B cell (primary cell): ENCODE results near the gene ARHGAP45. TPM values are rescaled to one million over a fixed set of nuclear protein-coding genes. Genes with fewer than 3 reads are reported as not detected.

Experiments
- ATAC-seq: fragments of 200-7000 bp; cut with Tn5 transposase; one replicate; pipeline ENCODE4 v1.10.0; 2021; ENCODE audit warnings: low read depth, mild to moderate bottlenecking, moderate number of reproducible peaks, moderate library complexity
- CTCF ChIA-PET: fragments of 350-600 bp; sonication (Branson Sonifier 250); formaldehyde crosslinking; loops from one replicate; lab custom pipeline; 2021; ENCODE audit warnings: antibody characterized with exemption, inconsistent platforms; lab: Charles Lee
- POLR2A ChIA-PET: fragments of 350-600 bp; sonication (Branson Sonifier 250); formaldehyde crosslinking; loops from one replicate; lab custom pipeline; 2021; ENCODE audit warnings: antibody characterized with exemption; lab: Charles Lee
- DNase-seq: peaks from one replicate; pipeline ENCODE4 v3.0.0; 2013
- H2AFZ ChIP-seq: 2 replicates; pipeline ENCODE4 v1.6.1; 2012; ENCODE audit warnings: mild to moderate bottlenecking, low read depth, low read length; ENCODE audit not compliant: insufficient read depth, poor library complexity, severe bottlenecking
- H3K27ac ChIP-seq, 2 donors: 1 replicate in 1 of 2; 2 replicates in 1 of 2; pipeline ENCODE4 v1.5.1; 2012 to 2013; ENCODE audit warnings: low read length in 2 of 2, mild to moderate bottlenecking in 2 of 2, moderate library complexity in 1 of 2
- H3K27me3 ChIP-seq, 4 experiments: fragments of 200-600 bp in 1 of 4; sonication (generic) in 1 of 4; replicated peaks in 1 of 4; 1 replicate in 2 of 4; 2 replicates in 2 of 4; pipeline versions ENCODE4 v1.6.1 to v1.7.0; 2013 to 2016; ENCODE audit warnings: low read length in 3 of 4, mild to moderate bottlenecking in 2 of 4, mixed read lengths in 1 of 4, moderate library complexity in 1 of 4; ENCODE audit not compliant: insufficient read depth in 4 of 4, control insufficient read depth in 3 of 4; ENCODE audit errors: control extremely low read depth in 1 of 4
- H3K36me3 ChIP-seq, 2 experiments: replicated peaks in 1 of 2; 1 replicate in 1 of 2; 2 replicates in 1 of 2; pipeline versions ENCODE4 v1.6.1 to v1.7.1; 2013; ENCODE audit warnings: low read length in 1 of 2; ENCODE audit not compliant: insufficient read depth in 2 of 2, control insufficient read depth in 1 of 2; ENCODE audit errors: control extremely low read depth in 1 of 2, extremely low read depth in 1 of 2
- H3K4me1 ChIP-seq, 2 donors: fragments of 200-600 bp in 1 of 2; sonication (generic) in 1 of 2; 1 replicate in 1 of 2; 2 replicates in 1 of 2; pipeline versions ENCODE4 v1.5.1 to v1.6.1; 2013 to 2017; ENCODE audit warnings: low read length in 2 of 2; ENCODE audit not compliant: control insufficient read depth in 2 of 2, insufficient read depth in 2 of 2
- H3K4me2 ChIP-seq: replicated peaks from 2 replicates; pipeline ENCODE3; 2012; ENCODE audit warnings: mild to moderate bottlenecking, low read depth, low read length; ENCODE audit not compliant: poor library complexity, severe bottlenecking
- H3K4me3 ChIP-seq, 5 experiments: fragments of 200-600 bp in 1 of 5; sonication (generic) in 1 of 5; 1 replicate in 3 of 5; 2 replicates in 2 of 5; pipeline versions ENCODE4 v1.5.1 to v1.7.0; 2011 to 2016; ENCODE audit warnings: low read length in 4 of 5, mild to moderate bottlenecking in 4 of 5, low read depth in 2 of 5, control low read depth in 1 of 5, moderate library complexity in 1 of 5; ENCODE audit not compliant: insufficient read depth in 1 of 5; ENCODE audit errors: control extremely low read depth in 1 of 5, extremely low read depth in 1 of 5
- H3K79me2 ChIP-seq: fragments of 200-600 bp; sonication (generic); one replicate; pipeline ENCODE4 v1.6.0; 2016; ENCODE audit warnings: low read length; ENCODE audit not compliant: control insufficient read depth, insufficient read depth
- H3K9ac ChIP-seq: fragments of 200-600 bp; sonication (generic); 2 replicates; pipeline ENCODE4 v1.6.1; 2017; ENCODE audit warnings: mild to moderate bottlenecking, low read length, moderate library complexity
- H3K9me3 ChIP-seq, 3 donors: one replicate each; pipeline versions ENCODE4 v1.6.1 to v1.7.1; 2013; ENCODE audit warnings: low read length in 2 of 3; ENCODE audit not compliant: control insufficient read depth in 2 of 3, insufficient read depth in 1 of 3; ENCODE audit errors: control extremely low read depth in 1 of 3
- H4K20me1 ChIP-seq: 2 replicates; pipeline ENCODE4 v1.6.0; 2012; ENCODE audit warnings: mild to moderate bottlenecking, low read length; ENCODE audit not compliant: insufficient read depth, control insufficient read depth, poor library complexity, severe bottlenecking
- H3K27ac Mint-ChIP-seq: one replicate; pipeline ENCODE4 v1.8.0; 2021; ENCODE audit warnings: mixed read lengths
- H3K27me3 Mint-ChIP-seq: one replicate; pipeline ENCODE4 v1.8.0; 2021; ENCODE audit warnings: mixed read lengths
- H3K4me1 Mint-ChIP-seq: one replicate; pipeline ENCODE4 v1.8.0; 2021; ENCODE audit warnings: mixed read lengths
- H3K4me3 Mint-ChIP-seq: one replicate; pipeline ENCODE4 v1.8.0; 2021; ENCODE audit warnings: mixed read lengths
- H3K9me3 Mint-ChIP-seq: one replicate; pipeline ENCODE4 v1.8.0; 2022; ENCODE audit warnings: mixed read lengths; ENCODE audit not compliant: insufficient read depth
- CTCF ChIP-seq: fragments of 200-600 bp; IDR thresholded peaks from one replicate; pipeline ENCODE4 v1.8.0; 2022; ENCODE audit warnings: antibody characterized with exemption, mild to moderate bottlenecking
- EZH2 ChIP-seq: IDR thresholded peaks from 2 replicates; pipeline ENCODE4 v1.6.1; 2012; ENCODE audit warnings: borderline replicate concordance, low read depth, mild to moderate bottlenecking, moderate library complexity, low read length; ENCODE audit not compliant: insufficient read depth, poor library complexity, severe bottlenecking
- WGBS: methylation state at CpG from one replicate; pipeline ENCODE4 v1.1.5; 2013; ENCODE audit warnings: missing lambda C conversion rate; ENCODE audit not compliant: insufficient coverage; 5-methylcytosine and 5-hydroxymethylcytosine counted together
- intact Hi-C: fragments of 100-400 bp; cut with micrococcal nuclease; formaldehyde crosslinking; loops from one replicate; pipeline ENCODE4 v1.10.0; 2022
- polyA plus RNA-seq: library from polyadenylated mRNA; depleted of rRNA; stranded (reverse); fragments of >200 nt; gene quantifications from 2 replicates; pipeline ENCODE4 v1.2.3, GENCODE V29; 2012
- total RNA-seq, 2 donors: library from RNA; stranded (reverse); fragments of 120-200 nt in 1 of 2; gene quantifications; 1 replicate in 1 of 2; 2 replicates in 1 of 2; pipeline versions ENCODE4 v1.2.3 to v1.2.4, GENCODE V29; 2013 to 2022

ARHGAP45 gene
- total and polyA plus RNA-seq, 2 donors (not counting 1 experiment from before 2014, with no cell fraction given): 488 to 490 TPM

DNA sequence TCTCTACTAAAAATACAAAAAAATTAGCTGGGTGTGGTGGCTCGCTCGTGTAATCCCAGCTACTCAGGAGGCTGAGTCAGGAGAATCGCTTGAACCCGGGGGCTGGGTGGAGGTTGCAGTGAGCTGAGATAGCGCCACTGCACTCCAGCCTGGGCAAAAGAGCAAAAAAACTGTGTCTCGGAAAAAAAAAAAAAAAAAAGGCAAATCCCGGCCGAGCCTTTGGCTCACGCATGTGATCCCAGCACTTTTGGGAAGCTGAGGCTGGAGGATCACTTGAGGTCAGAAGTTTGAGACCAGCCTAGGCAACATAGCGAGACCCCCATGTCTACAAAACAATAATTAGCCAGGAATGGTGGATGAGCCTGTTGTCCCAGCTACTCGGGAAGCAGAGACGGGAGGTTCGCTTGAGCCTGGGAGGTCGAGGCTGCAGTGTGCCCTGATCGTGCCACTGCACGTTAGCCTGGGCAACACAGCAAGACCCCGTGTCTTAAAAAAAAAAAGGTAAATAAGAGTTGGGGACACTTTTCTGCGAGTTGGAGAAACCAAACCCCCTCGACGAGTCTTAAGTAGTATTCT lies 36.3 kb downstream of the ARHGAP45 start:
- no peak overlapping the region for H2AFZ ChIP-seq
- peak overlapping the region; percentile 96 for H3K4me2 ChIP-seq
- intact Hi-C loops: loop anchor here (1.0 to 5.0 kb wide), 5 partner anchors 8 to 164 kb away; partner anchors contain the start of genes ABCA7, ARHGAP45, ATP5F1D and CIRBP

More for the DNA sequence above, 36.3 kb downstream of the ARHGAP45 start:
- POLR2A ChIA-PET: interaction anchor here (0.6 to 4.0 kb wide), 17 partner anchors 8 to 177 kb away, joined by 3 to 21 read pairs (median 6); partner anchors contain the start of genes ABCA7, ARHGAP45, CIRBP and POLR2E
- Histone ChIP-seq H3K9ac (peak overlapping the region; percentile 50), H3K79me2 (peaks cover 6% of the 10 kb centered on the region), H3K36me3 (peaks cover 0 to 15% of the 10 kb centered on the region in 2 experiments), H3K9me3 (no peaks in the 10 kb centered on the region), H4K20me1 (peaks cover 32% of the 10 kb centered on the region), H3K4me1 (peaks cover 26 to 58% of the 10 kb centered on the region in 2 donors), H3K27ac (peak overlapping the region; percentile 60 to 100), H3K4me3 (peak overlapping the region in 4 of 5 experiments; percentile 8 to 35 (median 18)), H3K27me3 (no peaks in the 10 kb centered on the region)
- no peak for DNase-seq
- H3K27ac Mint-ChIP-seq: peak overlapping the region; percentile 94
- CTCF ChIA-PET: interaction anchor here (0.6 to 2.7 kb wide), 8 partner anchors 10 to 172 kb away, joined by 3 to 14 read pairs (median 4); no protein-coding TSS in a partner anchor
- no peak for ATAC-seq
- no peak for TF ChIP-seq CTCF
- TF ChIP-seq EZH2: no peak
- 53% methylated on average over 10 of the region's 20 CpGs for WGBS
- peaks cover 40% of the 10 kb centered on the region for H3K4me1 Mint-ChIP-seq
- no peaks in the 10 kb centered on the region for H3K9me3 Mint-ChIP-seq
- H3K4me3 Mint-ChIP-seq: peak overlapping the region; percentile 81
- no peaks in the 10 kb centered on the region for H3K27me3 Mint-ChIP-seq
